MM.1S (cell line): Measurements from ENCODE around the gene P2RX5.

ENCODE experiments used
- DNase-seq: peaks from one replicate; pipeline ENCODE4 v3.0.0-alpha.2; 2015
- H2AFZ ChIP-seq: fragments of 300-600 bp; sonication (generic); 2 replicates; pipeline ENCODE4 v1.6.0; 2016; ENCODE audit warnings: antibody characterized with exemption, low read length
- H3F3A ChIP-seq: fragments of 300-600 bp; sonication (generic); 2 replicates; pipeline ENCODE4 v1.6.1; 2016; ENCODE audit warnings: mild to moderate bottlenecking, antibody characterized with exemption, low read length, moderate library complexity, mixed read lengths; ENCODE audit not compliant: insufficient read depth
- H3K27ac ChIP-seq: fragments of 300-600 bp; sonication (generic); 2 replicates; pipeline ENCODE4 v1.5.1; 2016; ENCODE audit warnings: mild to moderate bottlenecking, low read length
- H3K27me3 ChIP-seq: fragments of 300-600 bp; sonication (generic); replicated peaks from 2 replicates; pipeline ENCODE4 v1.6.0; 2016; ENCODE audit warnings: low read length; ENCODE audit not compliant: insufficient read depth
- H3K36me3 ChIP-seq: fragments of 300-600 bp; sonication (generic); replicated peaks from 2 replicates; pipeline ENCODE4 v1.6.1; 2016; ENCODE audit warnings: mild to moderate bottlenecking, low read length, mixed read lengths; ENCODE audit not compliant: insufficient read depth
- H3K4me1 ChIP-seq: fragments of 300-600 bp; sonication (generic); 2 replicates; pipeline ENCODE4 v1.6.1; 2016; ENCODE audit warnings: low read length, mixed read lengths
- H3K4me2 ChIP-seq: fragments of 300-600 bp; sonication (generic); 2 replicates; pipeline ENCODE4 v1.6.0; 2016; ENCODE audit warnings: low read depth, low read length
- H3K4me3 ChIP-seq: fragments of 300-600 bp; sonication (generic); 2 replicates; pipeline ENCODE4 v1.5.1; 2016; ENCODE audit warnings: low read length, mixed read lengths
- H3K79me2 ChIP-seq: fragments of 300-600 bp; sonication (generic); 2 replicates; pipeline ENCODE4 v1.6.1; 2016; ENCODE audit warnings: mixed run types, low read length, mixed read lengths
- H3K9ac ChIP-seq: fragments of 300-600 bp; sonication (generic); 2 replicates; pipeline ENCODE4 v1.6.1; 2016; ENCODE audit warnings: low read length, mixed read lengths
- H3K9me2 ChIP-seq: fragments of 300-600 bp; sonication (generic); replicated peaks from 2 replicates; pipeline ENCODE4 v1.6.1; 2016; ENCODE audit warnings: mild to moderate bottlenecking, low read length, mixed read lengths; ENCODE audit not compliant: insufficient read depth
- H3K9me3 ChIP-seq: fragments of 300-600 bp; sonication (generic); replicated peaks from 2 replicates; pipeline ENCODE4 v1.6.1; 2016; ENCODE audit warnings: mild to moderate bottlenecking, low read length, mixed read lengths; ENCODE audit not compliant: insufficient read depth
- H4K20me1 ChIP-seq: fragments of 300-600 bp; sonication (generic); 2 replicates; pipeline ENCODE4 v1.6.1; 2016; ENCODE audit warnings: mild to moderate bottlenecking, low read length, moderate library complexity, mixed read lengths; ENCODE audit not compliant: insufficient read depth
- EZH2 ChIP-seq: fragments of 300-600 bp; sonication (generic); optimal IDR thresholded peaks from 2 replicates; pipeline ENCODE3; 2017; ENCODE audit warnings: low read depth, mild to moderate bottlenecking, antibody characterized with exemption, low read length, mixed read lengths
- EZH2phosphoT487 ChIP-seq: fragments of 300-600 bp; sonication (generic); IDR thresholded peaks from 2 replicates; pipeline ENCODE4 v1.6.1; 2018; ENCODE audit warnings: antibody characterized with exemption, low read length
- TF ChIP-seq, protein P1 (sequence below): fragments of 300-600 bp; sonication (generic); IDR thresholded peaks from 2 replicates; pipeline ENCODE4 v1.5.1; 2016; ENCODE audit warnings: antibody characterized with exemption, low read length, mixed read lengths

The P2RX5 gene

DNA sequence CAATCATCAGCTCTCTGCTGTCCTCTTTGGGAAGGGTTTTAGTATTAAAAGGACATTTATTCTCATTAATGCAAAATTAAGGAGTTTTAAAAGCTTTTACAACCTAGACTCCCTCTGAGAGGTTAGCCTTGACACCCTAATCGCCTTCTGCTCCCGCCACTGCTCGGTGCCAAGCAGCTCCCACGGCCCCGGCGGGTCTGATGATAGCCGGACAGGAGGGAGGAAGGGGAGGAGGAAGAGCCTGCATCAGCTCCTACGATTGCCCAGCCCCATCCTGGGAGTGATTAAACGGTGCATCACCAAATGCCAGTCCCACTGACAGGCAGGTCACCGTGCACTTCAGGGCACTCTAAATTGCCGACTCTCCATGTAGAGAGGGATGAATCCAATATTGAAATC, 68.2 kb downstream of the P2RX5 start:
- Histone ChIP-seq H3K9ac (no peak overlapping the region), H2AFZ (no peak overlapping the region), H3K27me3 (no peaks in the 10 kb centered on the region), H3K9me2 (no peaks in the 10 kb centered on the region), H4K20me1 (no peaks in the 10 kb centered on the region), H3K4me2 (no peak overlapping the region), H3K27ac (no peak overlapping the region), H3F3A (no peaks in the 10 kb centered on the region), H3K36me3 (peaks cover 4% of the 10 kb centered on the region; the same call in 1 of the 2 replicates), H3K4me1 (no peaks in the 10 kb centered on the region), H3K79me2 (peaks cover 30% of the 10 kb centered on the region), H3K4me3 (no peak overlapping the region), H3K9me3 (no peaks in the 10 kb centered on the region)
- DNase-seq: no peak
- TF ChIP-seq EZH2phosphoT487: no peak
- no peak for TF ChIP-seq EZH2
- TF ChIP-seq, protein P1, sequence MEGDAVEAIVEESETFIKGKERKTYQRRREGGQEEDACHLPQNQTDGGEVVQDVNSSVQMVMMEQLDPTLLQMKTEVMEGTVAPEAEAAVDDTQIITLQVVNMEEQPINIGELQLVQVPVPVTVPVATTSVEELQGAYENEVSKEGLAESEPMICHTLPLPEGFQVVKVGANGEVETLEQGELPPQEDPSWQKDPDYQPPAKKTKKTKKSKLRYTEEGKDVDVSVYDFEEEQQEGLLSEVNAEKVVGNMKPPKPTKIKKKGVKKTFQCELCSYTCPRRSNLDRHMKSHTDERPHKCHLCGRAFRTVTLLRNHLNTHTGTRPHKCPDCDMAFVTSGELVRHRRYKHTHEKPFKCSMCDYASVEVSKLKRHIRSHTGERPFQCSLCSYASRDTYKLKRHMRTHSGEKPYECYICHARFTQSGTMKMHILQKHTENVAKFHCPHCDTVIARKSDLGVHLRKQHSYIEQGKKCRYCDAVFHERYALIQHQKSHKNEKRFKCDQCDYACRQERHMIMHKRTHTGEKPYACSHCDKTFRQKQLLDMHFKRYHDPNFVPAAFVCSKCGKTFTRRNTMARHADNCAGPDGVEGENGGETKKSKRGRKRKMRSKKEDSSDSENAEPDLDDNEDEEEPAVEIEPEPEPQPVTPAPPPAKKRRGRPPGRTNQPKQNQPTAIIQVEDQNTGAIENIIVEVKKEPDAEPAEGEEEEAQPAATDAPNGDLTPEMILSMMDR: no peak

GRCh38 chr17:3626831-3627768, 68.9 kb downstream of the P2RX5 start:
- TF ChIP-seq, protein P1: no peak
- TF ChIP-seq EZH2phosphoT487: no peak
- TF ChIP-seq EZH2: no peak
- H3K79me2 ChIP-seq: peaks cover 23% of the 10 kb centered on the region; the same call in 1 of the 2 replicates
- H3K27me3 ChIP-seq: no peaks in the 10 kb centered on the region
- no peaks in the 10 kb centered on the region for H4K20me1 ChIP-seq
- H3F3A ChIP-seq: no peaks in the 10 kb centered on the region
- no peaks in the 10 kb centered on the region for H3K9me2 ChIP-seq
- H3K9ac ChIP-seq: no peak overlapping the region
- H3K4me2 ChIP-seq: no peak overlapping the region
- H3K36me3 ChIP-seq: peaks cover 4% of the 10 kb centered on the region; the same call in 1 of the 2 replicates
- H2AFZ ChIP-seq: no peak overlapping the region
- no peak for DNase-seq
- no peaks in the 10 kb centered on the region for H3K9me3 ChIP-seq
- H3K4me1 ChIP-seq: no peaks in the 10 kb centered on the region
- no peak overlapping the region for H3K27ac ChIP-seq
- no peak overlapping the region for H3K4me3 ChIP-seq
